ENCODE measurements around the gene CAMSAP2. TPM values are rescaled to one million over a fixed set of nuclear protein-coding genes. Genes with fewer than 3 reads are reported as not detected.

The CAMSAP2 gene
- total RNA-seq, 1 experiment from 2014 or later = 25.0 TPM

- H3K4me1 ChIP-seq (ENCODE audit: control insufficient read depth in 1 of 2, insufficient read depth in 2 of 2, low read length in 2 of 2) = peaks cover 25 to 38% of the 10 kb centered on the region in 2 experiments
Observed at GRCh38 chr1:200899015-200899386, 160.3 kb downstream of the CAMSAP2 start.

More at GRCh38 chr1:200899015-200899386, 160.3 kb downstream of the CAMSAP2 start:
- Histone ChIP-seq H2AFZ (ENCODE audit: low read depth, low read length, poor library complexity, severe bottlenecking) (no peak overlapping the region), H3K9me2 (ENCODE audit: insufficient read depth) (no peaks in the 10 kb centered on the region), H3K4me3 (replicated peaks in 1 of 2; ENCODE audit: low read depth in 1 of 2, low read length in 2 of 2) (no peak overlapping the region), H3K4me2 (ENCODE audit: low read length) (no peak overlapping the region), H3K9me3 (ENCODE audit: control insufficient read depth in 1 of 2, insufficient read depth in 1 of 2, low read depth in 1 of 2, low read length in 2 of 2) (no peaks in the 10 kb centered on the region), H3K27me3 (ENCODE audit: insufficient read depth, low read length) (no peaks in the 10 kb centered on the region), H3K27ac (ENCODE audit: low read depth, low read length) (no peak overlapping the region), H3K36me3 (ENCODE audit: control insufficient read depth in 1 of 2, insufficient read depth in 2 of 2, low read length in 2 of 2) (peaks cover 0 to 8% of the 10 kb centered on the region in 2 experiments; a peak in 2 of 4 replicates), H3K79me2 (ENCODE audit: insufficient read depth, low read length) (no peaks in the 10 kb centered on the region; the same call in 1 of the 2 replicates), H4K20me1 (ENCODE audit: insufficient read depth) (no peaks in the 10 kb centered on the region), H3K9ac (ENCODE audit: low read length) (no peak overlapping the region)
- RAD21 ChIA-PET (ENCODE audit: low non-redundant PET in 1 of 2, low total read pairs in 2 of 2, uncharacterized antibody in 2 of 2, unreplicated experiment in 2 of 2) = no interaction called here
- DNase-seq (ENCODE audit: low read depth, low spot score) = no peak
- no peak for TF ChIP-seq POLR2AphosphoS5 (IDR thresholded peaks at IDR 0.05; ENCODE audit: low read depth, low read length)
- TF ChIP-seq SRF (IDR thresholded peaks at IDR 0.05; ENCODE audit: low read depth) = no peak
- no peak for TF ChIP-seq ELF1 (IDR thresholded peaks at IDR 0.05; ENCODE audit: borderline replicate concordance, low read depth)
- TF ChIP-seq YY1 (IDR thresholded peaks at IDR 0.05; ENCODE audit: extremely low read depth, insufficient replicate concordance, low read depth, low read length) = no peak
- no peak for TF ChIP-seq ZBTB33 (IDR thresholded peaks at IDR 0.05; ENCODE audit: extremely low read depth, insufficient replicate concordance, low read length)
- no peak for TF ChIP-seq FOSL1 (IDR thresholded peaks at IDR 0.05; ENCODE audit: low read depth)
- TF ChIP-seq EZH2phosphoT487 (IDR thresholded peaks at IDR 0.05; ENCODE audit: borderline replicate concordance) = no peak
- TF ChIP-seq POLR2A (IDR thresholded peaks at IDR 0.05; ENCODE audit: borderline replicate concordance, extremely low read depth, insufficient read depth, insufficient read length) = no peak
- no peak for TF ChIP-seq CEBPB (IDR thresholded peaks at IDR 0.05; ENCODE audit: low read depth)
- no peak for TF ChIP-seq ZNF274 (IDR thresholded peaks at IDR 0.05; ENCODE audit: low read depth, low read length)
- POLR2A ChIA-PET = no interaction called here
- CTCF ChIA-PET = no interaction called here
- ATAC-seq = no peak
- intact Hi-C loops (cut with micrococcal nuclease) = no loop called here
- no TSS peak for BruUV-seq (replicated peaks)
